HG03575 (cell line): ENCODE data around the gene GALNT9.
"Not testable (repeated sequence)": the region's sequence is repeated elsewhere in the genome, so short reads cannot be mapped to it uniquely, and the experiment has no call there.

Experiments
- ATAC-seq: cut with Tn5 transposase; IDR thresholded peaks from one replicate; pipeline ENCODE4 v1.9.1; 2021; ENCODE audit not compliant: unreplicated experiment, insufficient number of reproducible peaks, low FRiP score; ENCODE audit errors: extremely low read depth

The GALNT9 gene

GRCh38 chr12:132261328-132262138 lies 67.9 kb downstream of the GALNT9 start:
- ATAC-seq = no peak

GRCh38 chr12:132260721-132261120 lies 68.7 kb downstream of the GALNT9 start:
- ATAC-seq = no peak

- no peak for ATAC-seq
These were observed 69.3 kb downstream of the GALNT9 start for GRCh38 chr12:132259872-132260695.

- no peak for ATAC-seq
These were observed 70.0 kb downstream of the GALNT9 start for GRCh38 chr12:132259364-132259871.

GRCh38 chr12:132258543-132258942 lies 70.8 kb downstream of the GALNT9 start:
- ATAC-seq = no peak

GRCh38 chr12:132257955-132258490 lies 71.4 kb downstream of the GALNT9 start:
- no peak for ATAC-seq

GRCh38 chr12:132257206-132257954 lies 72.0 kb downstream of the GALNT9 start:
- ATAC-seq = no peak

- ATAC-seq = no peak
These were observed 72.7 kb downstream of the GALNT9 start for GRCh38 chr12:132256646-132257045.

- ATAC-seq = no peak
These were observed 73.7 kb downstream of the GALNT9 start for GRCh38 chr12:132255642-132256041.

GRCh38 chr12:132253698-132254480 lies 75.5 kb downstream of the GALNT9 start:
- no peak for ATAC-seq

GRCh38 chr12:132252981-132253380 lies 76.4 kb downstream of the GALNT9 start:
- not testable (repeated sequence) for ATAC-seq

GRCh38 chr12:132251741-132252490 lies 77.5 kb downstream of the GALNT9 start:
- ATAC-seq = no peak

- no peak for ATAC-seq
These were observed 78.1 kb downstream of the GALNT9 start for GRCh38 chr12:132251310-132251709.

- no peak for ATAC-seq
These were observed 78.7 kb downstream of the GALNT9 start for GRCh38 chr12:132250707-132251106.

- ATAC-seq = no peak
These were observed 79.5 kb downstream of the GALNT9 start for GRCh38 chr12:132249689-132250478.

GRCh38 chr12:132248453-132249167 lies 80.8 kb downstream of the GALNT9 start:
- no peak for ATAC-seq
